K562 (cell line): ENCODE measurements around the gene SYNPR. TPM values are rescaled to one million over a fixed set of nuclear protein-coding genes. Genes with fewer than 3 reads are reported as not detected.

Experiments
- ATAC-seq: fragments of 200-7000 bp; cut with Tn5 transposase; 3 replicates; pipeline ENCODE4 v1.9.1; 2020; ENCODE audit warnings: moderate library complexity
- BruUV-seq: library from RNA; stranded (reverse); fragments of 400-500 nt; replicated peaks from 2 replicates; lab custom pipeline; 2021; lab: Mats Ljungman, UMichigan
- CTCF ChIA-PET: fragments of 300-600 bp; formaldehyde crosslinking; extraction: SDS; loops from one replicate; lab custom pipeline; 2021; ENCODE audit warnings: low intra/inter-chr PET ratio; lab: Yijun Ruan, JAX
- POLR2A ChIA-PET: fragments of 300-600, 350-650 bp; sonication (Branson Sonifier 250); formaldehyde crosslinking; extraction: SDS; loops from one replicate; lab custom pipeline; 2021; ENCODE audit warnings: antibody characterized with exemption, inconsistent platforms; lab: Yijun Ruan, JAX
- DNase-seq, 4 experiments: peaks; one replicate each; pipeline versions ENCODE4 v3.0.0 to v3.0.0-alpha.2; 2011 to 2018; ENCODE audit warnings: low spot score in 3 of 4, mixed read lengths in 3 of 4; ENCODE audit errors: extremely low read depth in 1 of 4
- FAIRE-seq: peaks from 2 replicates; lab custom pipeline; 2011; peaks lifted over from hg19 to GRCh38; lab: Jason Lieb, UNC
- H2AFZ ChIP-seq: 2 replicates; pipeline ENCODE4 v1.6.0; 2011; ENCODE audit warnings: low read depth, low read length, control low read depth, inconsistent platforms
- H3K27ac ChIP-seq: fragments of 200-600 bp; 3 replicates; pipeline ENCODE4 v1.8.0; 2011; ENCODE audit warnings: low read depth, mild to moderate bottlenecking, control low read depth, inconsistent platforms, low read length, moderate library complexity, mixed read lengths; ENCODE audit errors: extremely low read depth
- H3K27me3 ChIP-seq, 2 experiments: fragments of 300-600 bp in 1 of 2; 2 replicates in 1 of 2; 3 replicates in 1 of 2; pipeline versions ENCODE4 v1.6.0 to v1.8.0; 2011; ENCODE audit warnings: inconsistent platforms in 2 of 2, low read length in 2 of 2, mild to moderate bottlenecking in 1 of 2, mixed read lengths in 1 of 2, moderate library complexity in 1 of 2; ENCODE audit not compliant: control insufficient read depth in 2 of 2, insufficient read depth in 2 of 2
- H3K36me3 ChIP-seq: fragments of 300-600 bp; 3 replicates; pipeline ENCODE4 v1.8.0; 2011; ENCODE audit warnings: mild to moderate bottlenecking, low read length, inconsistent platforms; ENCODE audit not compliant: control insufficient read depth, insufficient read depth
- H3K4me1 ChIP-seq, 2 experiments: fragments of 200-600 bp in 1 of 2; replicated peaks in 1 of 2; 2 replicates in 1 of 2; 3 replicates in 1 of 2; pipeline versions ENCODE4 v1.5.1 to v1.8.0; 2011; ENCODE audit warnings: inconsistent platforms in 2 of 2, low read length in 2 of 2, mild to moderate bottlenecking in 1 of 2, mixed read lengths in 1 of 2, moderate library complexity in 1 of 2; ENCODE audit not compliant: control insufficient read depth in 2 of 2, insufficient read depth in 2 of 2
- H3K4me2 ChIP-seq: 2 replicates; pipeline ENCODE4 v1.6.1; 2011; ENCODE audit warnings: low read length, control low read depth, inconsistent platforms, mixed read lengths; ENCODE audit not compliant: insufficient read depth
- H3K4me3 ChIP-seq: fragments of 200-600 bp; sonication (generic), shearing (Covaris generic); 2 replicates; pipeline ENCODE4 v1.5.1; 2016; ENCODE audit warnings: control low read depth, inconsistent platforms
- H3K79me2 ChIP-seq: fragments of 200-600 bp; 3 replicates; pipeline ENCODE4 v1.8.0; 2011; ENCODE audit warnings: low read length, inconsistent platforms; ENCODE audit not compliant: control insufficient read depth, insufficient read depth
- H3K9ac ChIP-seq, 2 experiments: 2 replicates each; pipeline versions ENCODE4 v1.6.0 to v1.6.1; 2011; ENCODE audit warnings: low read depth in 2 of 2, low read length in 2 of 2, control low read depth in 1 of 2, inconsistent platforms in 1 of 2, mild to moderate bottlenecking in 1 of 2, mixed read lengths in 1 of 2; ENCODE audit not compliant: insufficient read depth in 1 of 2
- H3K9me1 ChIP-seq: one replicate; pipeline ENCODE4 v1.6.0; 2011; ENCODE audit warnings: inconsistent platforms, mild to moderate bottlenecking, low read length, moderate library complexity; ENCODE audit not compliant: control insufficient read depth, insufficient read depth
- H3K9me3 ChIP-seq: replicated peaks from 2 replicates; pipeline ENCODE4 v1.5.1; 2011; ENCODE audit warnings: low read depth, low read length, inconsistent platforms; ENCODE audit not compliant: control insufficient read depth, insufficient read depth
- H4K20me1 ChIP-seq: replicated peaks from 2 replicates; pipeline ENCODE4 v1.6.1; 2011; ENCODE audit warnings: low read length, inconsistent platforms, mixed read lengths; ENCODE audit not compliant: control insufficient read depth, insufficient read depth
- GTF2A2 ChIP-seq: IDR thresholded peaks from 2 replicates; pipeline ENCODE4 v1.6.1; 2016; ENCODE audit warnings: mild to moderate bottlenecking, missing genetic modification characterization, missing compliant biosample characterization
- MIER1 ChIP-seq: fragments of 450-650 bp; IDR thresholded peaks from 2 replicates; pipeline ENCODE4 v1.6.1; 2016; ENCODE audit warnings: antibody characterized with exemption, mild to moderate bottlenecking, low read depth
- PHB ChIP-seq: fragments of 250-450 bp; sonication (Bioruptor Pico); IDR thresholded peaks from 2 replicates; pipeline ENCODE4 v1.5.0; 2021
- RBFOX2 ChIP-seq: fragments of 200-400 bp; formaldehyde crosslinking; IDR thresholded peaks from 2 replicates; pipeline ENCODE4 v1.6.1; 2017; ENCODE audit warnings: low read depth, mild to moderate bottlenecking, low read length, moderate library complexity
- SRSF9 ChIP-seq: fragments of 200-400 bp; formaldehyde crosslinking; IDR thresholded peaks from 2 replicates; pipeline ENCODE4 v1.6.1; 2017; ENCODE audit warnings: low read depth, low read length, borderline replicate concordance
- TCF3 ChIP-seq: sonication (generic); formaldehyde crosslinking; IDR thresholded peaks from 2 replicates; pipeline ENCODE4 v1.4.0; 2020; ENCODE audit warnings: mild to moderate bottlenecking, missing genetic modification reagents
- ZNF407 ChIP-seq: fragments of 450-650 bp; IDR thresholded peaks from 2 replicates; pipeline ENCODE4 v1.6.1; 2016; ENCODE audit warnings: low read depth
- WGBS: fragments of 100-300 bp; shearing (Covaris generic); methylation state at CpG from one replicate; pipeline ENCODE4 v1.1.6; 2016; ENCODE audit warnings: low coverage, mixed read lengths; ENCODE audit not compliant: insufficient coverage; ENCODE audit errors: missing lambda C conversion rate; 5-methylcytosine and 5-hydroxymethylcytosine counted together
- in situ Hi-C: fragments of 300-500 bp; cut with MboI; formaldehyde crosslinking; loops from 4 replicates; pipeline ENCODE4 v1.15.0; 2018; ENCODE audit warnings: inconsistent platforms, mixed read lengths
- intact Hi-C: fragments of 100-400 bp; cut with micrococcal nuclease; formaldehyde crosslinking; loops from 2 replicates; pipeline ENCODE4 v1.14.2; 2022
- polyA plus RNA-seq, 8 experiments: library from polyadenylated mRNA; depleted of rRNA in 4 of 8; stranded (reverse) in 5 of 8; unstranded in 3 of 8; fragments of >200 nt; fragmentation: Nextera tagmentation in 2 of 8; fragmentation: Illumina TruSeq in 1 of 8; extraction: Ambion mirVana in 2 of 8; extraction: Trizol in 1 of 8; gene quantifications; 2 replicates each; pipeline versions ENCODE4 v1.2.1 to v1.2.3, GENCODE V29; 2011 to 2014; ENCODE audit warnings: inconsistent platforms in 1 of 8, missing spikeins in 1 of 8
- total RNA-seq, 7 experiments: library from RNA; depleted of rRNA in 6 of 7; stranded (reverse); fragments of >200 nt in 6 of 7; fragmentation: Illumina TruSeq in 2 of 7; extraction: Trizol in 2 of 7; gene quantifications; 2 replicates each; pipeline versions ENCODE4 v1.2.1 to v1.2.3, GENCODE V29; 2011 to 2021; ENCODE audit warnings: low replicate concordance in 1 of 7
- TF ChIP-seq, protein P1 (sequence below): sonication (generic); formaldehyde crosslinking; IDR thresholded peaks from 2 replicates; pipeline ENCODE4 v1.8.0; 2022; ENCODE audit warnings: mild to moderate bottlenecking, missing genetic modification reagents

The SYNPR gene
- total and polyA plus RNA-seq, 9 of the 15 experiments (the other 6 are each of a cell fraction or from before 2014, with no cell fraction given): not detected

- Histone ChIP-seq H2AFZ (no peak overlapping the region), H3K36me3 (no peaks in the 10 kb centered on the region), H3K27ac (no peak overlapping the region), H3K79me2 (no peaks in the 10 kb centered on the region), H3K4me2 (no peak overlapping the region), H3K9ac (no peak overlapping the region), H3K4me3 (no peak overlapping the region), H4K20me1 (no peaks in the 10 kb centered on the region), H3K9me3 (no peaks in the 10 kb centered on the region), H3K9me1 (no peaks in the 10 kb centered on the region), H3K27me3 (no peaks in the 10 kb centered on the region), H3K4me1 (no peaks in the 10 kb centered on the region)
- WGBS: 0% methylated on average over 6 of the region's 9 CpGs
- DNase-seq (no peak), FAIRE-seq (no peak), ATAC-seq (no peak)
- TF ChIP-seq PHB (CRISPR knock-in tag) (no peak), MIER1 (no peak), GTF2A2 (tag) (no peak), RBFOX2 (no peak), TCF3 (CRISPR knock-in tag) (no peak), ZNF407 (no peak), SRSF9 (no peak)
- TF ChIP-seq, protein P1, sequence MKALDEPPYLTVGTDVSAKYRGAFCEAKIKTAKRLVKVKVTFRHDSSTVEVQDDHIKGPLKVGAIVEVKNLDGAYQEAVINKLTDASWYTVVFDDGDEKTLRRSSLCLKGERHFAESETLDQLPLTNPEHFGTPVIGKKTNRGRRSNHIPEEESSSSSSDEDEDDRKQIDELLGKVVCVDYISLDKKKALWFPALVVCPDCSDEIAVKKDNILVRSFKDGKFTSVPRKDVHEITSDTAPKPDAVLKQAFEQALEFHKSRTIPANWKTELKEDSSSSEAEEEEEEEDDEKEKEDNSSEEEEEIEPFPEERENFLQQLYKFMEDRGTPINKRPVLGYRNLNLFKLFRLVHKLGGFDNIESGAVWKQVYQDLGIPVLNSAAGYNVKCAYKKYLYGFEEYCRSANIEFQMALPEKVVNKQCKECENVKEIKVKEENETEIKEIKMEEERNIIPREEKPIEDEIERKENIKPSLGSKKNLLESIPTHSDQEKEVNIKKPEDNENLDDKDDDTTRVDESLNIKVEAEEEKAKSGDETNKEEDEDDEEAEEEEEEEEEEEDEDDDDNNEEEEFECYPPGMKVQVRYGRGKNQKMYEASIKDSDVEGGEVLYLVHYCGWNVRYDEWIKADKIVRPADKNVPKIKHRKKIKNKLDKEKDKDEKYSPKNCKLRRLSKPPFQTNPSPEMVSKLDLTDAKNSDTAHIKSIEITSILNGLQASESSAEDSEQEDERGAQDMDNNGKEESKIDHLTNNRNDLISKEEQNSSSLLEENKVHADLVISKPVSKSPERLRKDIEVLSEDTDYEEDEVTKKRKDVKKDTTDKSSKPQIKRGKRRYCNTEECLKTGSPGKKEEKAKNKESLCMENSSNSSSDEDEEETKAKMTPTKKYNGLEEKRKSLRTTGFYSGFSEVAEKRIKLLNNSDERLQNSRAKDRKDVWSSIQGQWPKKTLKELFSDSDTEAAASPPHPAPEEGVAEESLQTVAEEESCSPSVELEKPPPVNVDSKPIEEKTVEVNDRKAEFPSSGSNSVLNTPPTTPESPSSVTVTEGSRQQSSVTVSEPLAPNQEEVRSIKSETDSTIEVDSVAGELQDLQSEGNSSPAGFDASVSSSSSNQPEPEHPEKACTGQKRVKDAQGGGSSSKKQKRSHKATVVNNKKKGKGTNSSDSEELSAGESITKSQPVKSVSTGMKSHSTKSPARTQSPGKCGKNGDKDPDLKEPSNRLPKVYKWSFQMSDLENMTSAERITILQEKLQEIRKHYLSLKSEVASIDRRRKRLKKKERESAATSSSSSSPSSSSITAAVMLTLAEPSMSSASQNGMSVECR (CRISPR knock-in tag): no peak
- in situ Hi-C loops: no loop called here
- POLR2A ChIA-PET: no interaction called here
- intact Hi-C loops: no loop called here
- CTCF ChIA-PET: no interaction called here
- BruUV-seq: no TSS peak
These were observed 278.3 kb downstream of the SYNPR start for GRCh38 chr3:63556401-63556800.
